GM18502 (cell line): ENCODE measurements around the gene ARID5A.

ENCODE experiments used
- ATAC-seq: cut with Tn5 transposase; IDR thresholded peaks from one replicate; pipeline ENCODE4 v1.9.1; 2021; ENCODE audit warnings: mild to moderate bottlenecking; ENCODE audit not compliant: unreplicated experiment, poor library complexity

ARID5A gene

DNA sequence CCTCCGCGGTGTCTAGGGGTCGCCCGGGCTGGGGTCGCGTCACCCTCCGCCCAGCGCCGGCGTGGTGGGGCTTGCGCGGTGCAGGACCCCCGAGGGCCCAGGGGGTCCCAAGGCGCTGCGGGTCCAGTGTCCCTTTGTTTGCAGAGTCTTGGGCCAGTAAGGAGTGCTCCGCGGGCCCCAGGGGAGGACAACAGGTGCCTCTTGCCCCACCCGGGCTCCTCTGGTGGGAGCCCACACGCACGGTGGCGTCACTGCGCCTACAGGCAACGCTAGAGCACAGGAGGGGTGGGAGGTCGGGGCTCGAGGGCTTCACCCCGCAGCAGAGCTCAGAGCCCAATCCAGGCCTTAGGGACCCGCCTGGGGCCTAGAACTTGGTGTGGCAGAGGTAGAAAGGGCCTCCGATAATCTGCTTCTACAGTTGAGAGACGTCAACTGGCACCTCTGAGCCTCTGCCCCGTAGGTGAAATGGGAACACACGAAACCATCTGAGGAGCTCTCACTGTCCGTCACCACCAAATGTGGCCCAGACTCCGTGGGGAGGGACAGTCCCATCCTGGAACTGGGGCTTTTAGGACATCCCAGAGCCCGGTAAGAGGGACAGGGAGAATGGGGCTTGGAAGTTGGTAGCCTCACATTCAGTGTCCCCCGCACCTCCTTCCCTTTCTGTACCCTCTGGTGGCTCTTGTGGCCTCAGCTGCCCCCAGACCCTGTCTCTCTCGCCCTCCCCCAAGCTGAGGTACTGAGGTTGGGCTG, 1.4 kb downstream of the ARID5A start:
- no peak for ATAC-seq

DNA sequence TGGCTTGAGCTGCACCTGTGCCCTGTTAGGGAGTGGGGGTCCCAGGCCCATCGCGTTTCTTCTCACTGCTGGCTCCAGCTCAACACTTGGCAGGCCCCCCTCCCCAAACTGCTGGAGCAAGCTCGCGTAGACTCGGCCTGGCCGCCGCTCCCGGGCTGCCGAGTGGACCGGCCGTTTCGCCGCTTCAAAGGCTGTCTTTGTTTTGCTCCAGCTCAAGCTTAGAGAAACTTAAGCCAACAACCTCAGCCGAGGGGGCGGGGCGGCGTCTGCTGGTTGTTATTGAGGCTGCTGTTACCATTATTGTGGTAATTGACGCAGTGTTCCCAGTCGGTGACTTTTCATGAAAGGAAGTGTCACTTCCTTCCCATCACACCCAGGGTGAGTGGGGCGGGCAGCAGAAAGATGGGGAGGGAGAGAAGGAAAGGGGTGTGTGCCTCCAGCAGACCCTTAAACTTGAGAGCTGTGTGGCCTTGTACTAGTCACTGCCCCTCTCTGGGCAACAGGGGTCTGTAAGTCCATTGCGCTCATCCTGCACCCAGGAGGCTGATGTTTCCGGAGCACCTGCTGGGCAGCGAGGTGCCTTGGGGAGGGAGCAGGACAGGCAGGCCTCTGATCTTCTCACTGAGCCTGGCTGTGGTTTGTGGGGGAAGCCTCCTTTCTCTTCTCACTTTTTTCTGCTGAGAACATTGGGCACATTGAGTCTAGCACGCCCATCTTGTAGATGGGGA, 2.1 kb downstream of the ARID5A start:
- no peak for ATAC-seq

- no peak for ATAC-seq
Observed at GRCh38 chr2:96539215-96539920, 2.8 kb downstream of the ARID5A start.

DNA sequence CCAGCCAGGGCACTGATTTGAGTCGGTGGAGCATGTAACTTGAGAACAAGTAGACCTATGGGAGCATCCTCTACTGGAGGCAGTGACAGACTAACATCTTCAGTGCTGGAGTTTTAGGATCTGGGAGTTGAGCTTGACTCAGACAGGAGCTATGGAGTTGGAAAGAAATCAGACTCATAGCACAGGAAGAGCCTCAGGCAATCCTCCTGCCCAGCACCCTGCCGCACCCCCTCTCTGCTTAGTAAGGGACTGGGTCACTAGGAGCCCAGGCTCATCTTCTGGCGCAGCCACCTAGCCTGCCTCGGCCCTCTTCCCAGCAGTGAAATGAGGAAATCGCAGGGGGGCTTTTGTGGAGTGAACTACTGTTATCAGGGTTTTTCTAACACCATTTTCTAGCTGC, 3.6 kb downstream of the ARID5A start:
- ATAC-seq: no peak

DNA sequence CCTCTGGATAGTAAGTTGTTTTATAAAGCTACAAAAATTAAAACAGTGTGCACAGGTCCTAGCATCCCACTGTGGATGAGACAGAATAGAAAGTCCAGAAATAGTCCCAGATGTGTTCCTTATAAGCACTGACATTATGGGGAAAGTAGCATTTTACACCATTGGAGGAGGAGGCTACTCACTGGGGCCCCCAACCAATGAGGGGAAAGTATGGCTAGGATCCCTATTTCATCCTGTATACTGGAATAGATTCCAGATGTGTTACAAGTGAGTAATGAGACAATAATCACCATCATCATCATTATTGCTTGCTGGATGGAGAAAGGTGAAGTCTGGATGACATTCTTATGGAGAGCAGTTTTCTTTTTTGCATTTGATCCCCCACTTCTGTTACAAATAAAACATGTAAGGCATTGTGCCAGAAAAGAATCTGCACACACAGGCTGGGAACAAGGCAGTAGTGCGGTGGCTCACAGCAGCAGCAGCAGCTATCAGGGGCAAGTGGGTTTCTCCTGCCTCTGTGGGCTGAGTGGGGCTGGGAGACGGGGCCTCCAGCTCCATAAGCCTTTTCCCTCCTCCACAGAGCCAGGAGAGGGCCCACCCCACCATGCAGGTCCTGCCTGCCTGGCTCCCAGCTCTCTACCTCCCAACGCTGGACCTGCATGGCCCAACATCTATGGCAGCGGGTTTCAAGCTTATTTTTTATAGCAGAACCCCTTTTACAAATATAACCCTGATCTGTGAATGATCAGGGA, 5.0 kb downstream of the ARID5A start:
- no peak for ATAC-seq

- no peak for ATAC-seq
Observed at GRCh38 chr2:96542357-96542977, 5.9 kb downstream of the ARID5A start.

GRCh38 chr2:96546321-96546720, 9.8 kb downstream of the ARID5A start:
- no peak for ATAC-seq

- ATAC-seq: no peak
Observed at GRCh38 chr2:96546797-96547196, 10.2 kb downstream of the ARID5A start.

DNA sequence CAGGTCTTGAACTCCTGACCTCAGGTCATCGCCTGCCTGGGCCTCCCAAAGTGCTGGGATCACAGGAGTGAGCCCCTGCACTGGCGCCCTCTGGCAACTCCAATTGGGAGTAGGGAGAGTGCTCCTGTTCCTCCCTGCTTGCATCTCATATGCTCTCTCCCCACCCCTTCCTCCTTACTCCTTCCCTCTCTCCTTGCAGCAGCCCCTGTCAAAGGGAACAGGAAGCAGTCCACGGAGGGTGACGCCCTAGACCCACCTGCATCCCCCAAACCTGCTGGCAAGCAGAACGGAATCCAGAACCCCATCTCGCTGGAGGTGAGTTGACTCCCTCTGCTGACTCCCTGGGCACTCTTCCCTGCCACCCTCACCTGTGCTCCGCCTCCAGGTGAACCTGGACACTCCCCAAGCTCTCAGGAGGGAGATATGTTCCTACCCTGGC, 10.7 kb downstream of the ARID5A start:
- no peak for ATAC-seq

GRCh38 chr2:96547731-96548171, 11.2 kb downstream of the ARID5A start:
- no peak for ATAC-seq

- ATAC-seq: no peak
Observed at GRCh38 chr2:96548558-96549465, 12.3 kb downstream of the ARID5A start.

- no peak for ATAC-seq
Observed at GRCh38 chr2:96549466-96549785, 12.9 kb downstream of the ARID5A start.

DNA sequence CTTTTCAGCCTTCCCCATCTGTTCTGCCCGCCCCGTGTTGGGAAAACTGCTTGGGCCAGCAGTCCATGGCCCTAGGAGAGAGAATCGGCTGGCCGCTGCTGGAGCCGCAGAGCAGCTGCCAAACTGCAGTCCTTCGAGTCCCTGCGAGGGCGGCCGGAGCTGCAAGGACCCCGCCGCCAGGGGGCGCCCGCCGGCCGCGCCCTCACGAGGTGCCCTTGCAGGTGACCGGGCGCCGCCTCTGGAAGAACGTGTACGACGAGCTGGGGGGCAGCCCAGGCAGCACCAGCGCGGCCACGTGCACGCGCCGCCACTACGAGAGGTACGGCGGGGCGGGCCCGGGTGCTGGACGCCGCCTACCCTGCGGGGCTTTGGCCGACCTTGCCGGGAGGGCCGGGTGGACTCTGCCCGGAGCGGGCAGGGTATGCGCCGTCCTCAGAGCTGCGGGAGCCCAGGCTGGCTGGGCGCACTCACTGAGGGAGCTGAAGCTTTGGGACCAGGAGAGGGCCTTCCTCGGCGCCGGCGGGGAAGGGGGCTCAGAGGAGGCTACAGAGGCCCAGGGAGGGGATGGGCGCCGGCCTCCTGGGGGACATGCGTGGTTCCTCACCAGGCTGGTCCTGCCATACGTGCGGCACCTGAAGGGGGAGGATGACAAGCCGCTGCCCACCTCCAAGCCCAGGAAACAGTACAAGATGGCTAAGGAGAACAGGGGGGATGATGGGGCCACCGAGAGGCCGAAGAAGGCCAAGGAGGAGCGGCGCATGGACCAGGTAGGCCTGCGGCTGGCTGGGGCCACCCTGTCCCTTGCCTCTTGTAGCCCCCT, 13.6 kb downstream of the ARID5A start:
- no peak for ATAC-seq

DNA sequence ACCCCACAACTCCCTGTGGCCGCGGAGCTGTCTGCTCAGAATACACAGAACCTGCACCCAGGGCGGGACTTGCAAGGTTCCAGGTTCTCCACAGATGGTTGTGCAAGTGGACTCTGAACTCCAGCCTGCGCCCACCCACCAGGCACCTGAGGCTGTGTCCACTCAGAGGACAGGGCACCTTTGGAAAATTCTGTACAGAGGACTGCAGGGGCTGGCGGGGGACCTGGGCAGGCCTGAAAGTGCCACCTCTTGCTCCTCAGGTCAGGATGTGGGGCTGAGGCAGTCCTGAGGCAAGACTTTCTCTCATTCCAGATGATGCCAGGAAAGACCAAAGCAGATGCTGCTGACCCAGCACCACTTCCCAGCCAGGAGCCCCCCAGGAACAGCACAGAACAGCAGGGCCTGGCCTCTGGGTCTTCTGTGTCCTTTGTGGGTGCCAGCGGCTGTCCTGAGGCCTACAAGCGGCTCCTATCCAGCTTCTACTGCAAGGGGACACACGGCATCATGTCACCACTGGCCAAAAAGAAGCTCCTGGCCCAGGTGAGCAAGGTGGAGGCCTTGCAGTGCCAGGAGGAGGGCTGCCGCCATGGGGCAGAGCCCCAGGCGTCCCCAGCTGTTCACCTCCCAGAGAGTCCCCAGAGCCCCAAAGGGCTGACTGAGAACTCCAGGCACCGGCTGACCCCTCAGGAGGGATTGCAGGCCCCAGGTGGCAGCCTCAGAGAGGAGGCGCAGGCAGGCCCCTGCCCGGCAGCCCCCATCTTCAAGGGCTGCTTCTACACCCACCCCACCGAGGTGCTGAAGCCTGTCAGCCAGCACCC, 14.4 kb downstream of the ARID5A start:
- no peak for ATAC-seq

DNA sequence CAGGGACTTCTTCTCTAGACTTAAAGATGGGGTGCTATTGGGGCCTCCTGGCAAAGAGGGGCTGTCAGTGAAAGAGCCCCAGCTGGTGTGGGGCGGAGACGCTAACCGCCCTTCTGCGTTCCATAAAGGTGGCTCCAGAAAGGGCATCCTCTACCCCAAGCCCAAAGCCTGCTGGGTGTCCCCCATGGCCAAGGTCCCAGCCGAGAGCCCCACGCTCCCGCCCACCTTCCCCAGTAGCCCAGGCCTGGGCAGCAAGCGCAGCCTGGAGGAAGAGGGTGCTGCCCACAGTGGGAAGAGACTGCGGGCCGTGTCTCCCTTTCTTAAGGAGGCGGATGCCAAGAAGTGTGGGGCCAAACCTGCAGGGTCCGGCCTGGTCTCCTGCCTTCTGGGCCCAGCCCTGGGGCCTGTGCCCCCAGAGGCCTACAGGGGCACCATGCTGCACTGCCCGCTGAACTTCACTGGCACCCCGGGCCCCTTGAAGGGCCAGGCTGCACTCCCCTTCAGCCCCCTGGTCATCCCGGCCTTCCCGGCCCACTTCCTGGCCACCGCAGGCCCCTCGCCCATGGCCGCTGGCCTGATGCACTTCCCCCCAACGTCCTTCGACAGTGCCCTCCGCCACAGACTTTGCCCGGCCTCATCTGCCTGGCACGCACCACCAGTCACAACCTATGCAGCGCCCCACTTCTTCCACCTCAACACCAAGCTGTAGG, 15.2 kb downstream of the ARID5A start:
- no peak for ATAC-seq

GRCh38 chr2:96552315-96553175, 16.0 kb downstream of the ARID5A start:
- no peak for ATAC-seq
